Sigmoid colon (tissue), 4 donors: ENCODE results near the gene FSTL5.

Experiments used
- EP300 ChIP-seq, 4 donors: sonication (generic); formaldehyde crosslinking; IDR thresholded peaks; one replicate each; pipeline ENCODE4 v1.6.1; 2017; ENCODE audit warnings: antibody characterized with exemption in 4 of 4
- TF ChIP-seq, protein P1 (sequence below), 4 experiments: fragments of 450-650 bp in 3 of 4; fragments of 200-600 bp in 1 of 4; IDR thresholded peaks; one replicate each; pipeline ENCODE4 v1.5.1; 2016 to 2019; ENCODE audit warnings: antibody characterized with exemption in 4 of 4, mild to moderate bottlenecking in 3 of 4, moderate library complexity in 2 of 4

DNA sequence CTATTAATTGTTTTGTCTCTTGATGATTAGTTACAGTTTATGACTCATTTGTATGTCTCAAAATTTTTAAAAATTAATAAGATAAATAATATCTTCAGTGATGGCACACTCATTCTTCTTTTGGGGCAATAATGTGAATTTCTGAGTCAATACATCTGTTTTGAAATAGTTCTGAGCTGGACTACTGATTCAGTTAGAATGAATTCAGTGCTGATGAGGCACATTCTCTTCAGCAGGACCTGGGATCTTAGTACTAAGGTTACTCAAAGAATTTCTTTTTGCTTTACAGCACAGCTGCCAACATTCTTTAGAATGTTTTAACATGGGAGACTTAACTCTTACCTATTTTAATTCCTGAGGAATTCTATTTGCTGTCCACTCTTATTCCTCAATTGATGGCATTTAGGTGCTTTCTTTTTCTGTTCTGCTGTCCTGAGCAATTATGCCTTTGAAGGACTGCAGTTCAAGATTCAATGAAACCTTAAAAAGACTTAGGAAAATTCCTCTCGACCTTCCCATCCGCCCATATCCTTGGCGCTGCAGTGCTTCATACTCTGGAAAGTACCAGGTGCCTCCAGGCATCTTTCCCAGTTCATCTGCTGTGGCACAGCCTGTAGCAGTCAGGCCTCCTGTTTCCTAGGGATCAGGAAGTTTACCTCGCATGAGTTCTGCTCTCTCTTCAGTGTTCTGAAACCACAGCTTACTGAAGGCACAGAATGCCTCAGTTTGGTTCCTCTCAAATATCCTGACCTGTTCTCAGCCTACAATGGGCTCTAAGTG is 213.7 kb downstream of the FSTL5 start:
- TF ChIP-seq, protein P1, sequence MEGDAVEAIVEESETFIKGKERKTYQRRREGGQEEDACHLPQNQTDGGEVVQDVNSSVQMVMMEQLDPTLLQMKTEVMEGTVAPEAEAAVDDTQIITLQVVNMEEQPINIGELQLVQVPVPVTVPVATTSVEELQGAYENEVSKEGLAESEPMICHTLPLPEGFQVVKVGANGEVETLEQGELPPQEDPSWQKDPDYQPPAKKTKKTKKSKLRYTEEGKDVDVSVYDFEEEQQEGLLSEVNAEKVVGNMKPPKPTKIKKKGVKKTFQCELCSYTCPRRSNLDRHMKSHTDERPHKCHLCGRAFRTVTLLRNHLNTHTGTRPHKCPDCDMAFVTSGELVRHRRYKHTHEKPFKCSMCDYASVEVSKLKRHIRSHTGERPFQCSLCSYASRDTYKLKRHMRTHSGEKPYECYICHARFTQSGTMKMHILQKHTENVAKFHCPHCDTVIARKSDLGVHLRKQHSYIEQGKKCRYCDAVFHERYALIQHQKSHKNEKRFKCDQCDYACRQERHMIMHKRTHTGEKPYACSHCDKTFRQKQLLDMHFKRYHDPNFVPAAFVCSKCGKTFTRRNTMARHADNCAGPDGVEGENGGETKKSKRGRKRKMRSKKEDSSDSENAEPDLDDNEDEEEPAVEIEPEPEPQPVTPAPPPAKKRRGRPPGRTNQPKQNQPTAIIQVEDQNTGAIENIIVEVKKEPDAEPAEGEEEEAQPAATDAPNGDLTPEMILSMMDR (IDR thresholded peaks at IDR 0.05), result no peak
- TF ChIP-seq EP300 (IDR thresholded peaks at IDR 0.05), result no peak
